COLO668 (cell line): ENCODE results near the gene TRPM3.

Experiments used
- DNase-seq: peaks from one replicate; lab custom pipeline; 2025; ENCODE audit not compliant: unreplicated experiment; lab: John Stamatoyannopoulos, UW

TRPM3 gene

GRCh38 chr9:70950270-70950669 is 171.2 kb downstream of the TRPM3 start:
- DNase-seq, result no peak

GRCh38 chr9:70949239-70949638 is 172.2 kb downstream of the TRPM3 start:
- no peak for DNase-seq

- DNase-seq, result no peak
Measured at GRCh38 chr9:70948744-70949143, 172.7 kb downstream of the TRPM3 start.

GRCh38 chr9:70947511-70947910 is 173.9 kb downstream of the TRPM3 start:
- DNase-seq, result no peak

GRCh38 chr9:70947086-70947485 is 174.3 kb downstream of the TRPM3 start:
- DNase-seq, result no peak

GRCh38 chr9:70945301-70945700 is 176.1 kb downstream of the TRPM3 start:
- DNase-seq, result no peak

GRCh38 chr9:70941191-70941590 is 180.2 kb downstream of the TRPM3 start:
- DNase-seq, result no peak

GRCh38 chr9:70940605-70941004 is 180.8 kb downstream of the TRPM3 start:
- no peak for DNase-seq

GRCh38 chr9:70936536-70936935 is 184.9 kb downstream of the TRPM3 start:
- DNase-seq, result no peak

GRCh38 chr9:70935856-70936255 is 185.6 kb downstream of the TRPM3 start:
- no peak for DNase-seq

GRCh38 chr9:70934642-70935041 is 186.8 kb downstream of the TRPM3 start:
- no peak for DNase-seq

GRCh38 chr9:70933321-70933720 is 188.1 kb downstream of the TRPM3 start:
- DNase-seq, result no peak

GRCh38 chr9:70932097-70932496 is 189.3 kb downstream of the TRPM3 start:
- no peak for DNase-seq

GRCh38 chr9:70927530-70927929 is 193.9 kb downstream of the TRPM3 start:
- no peak for DNase-seq

GRCh38 chr9:70924895-70925547 is 196.4 kb downstream of the TRPM3 start:
- DNase-seq, result peak; percentile 13

GRCh38 chr9:70924380-70924779 is 197.0 kb downstream of the TRPM3 start:
- no peak for DNase-seq

GRCh38 chr9:70923961-70924360 is 197.5 kb downstream of the TRPM3 start:
- no peak for DNase-seq

GRCh38 chr9:70921136-70921535 is 200.3 kb downstream of the TRPM3 start:
- no peak for DNase-seq

GRCh38 chr9:70917277-70917676 is 204.1 kb downstream of the TRPM3 start:
- no peak for DNase-seq

- no peak for DNase-seq
Measured at GRCh38 chr9:70911791-70912190, 209.6 kb downstream of the TRPM3 start.

GRCh38 chr9:70910598-70910997 is 210.8 kb downstream of the TRPM3 start:
- no peak for DNase-seq

GRCh38 chr9:70902692-70903131 is 218.7 kb downstream of the TRPM3 start:
- DNase-seq, result no peak

GRCh38 chr9:70902171-70902570 is 219.2 kb downstream of the TRPM3 start:
- no peak for DNase-seq
